ENCODE results near the gene CBFB. TPM values are rescaled to one million over a fixed set of nuclear protein-coding genes. Genes with fewer than 3 reads are reported as not detected.

CBFB gene
- total RNA-seq, 1 experiment from 2014 or later = 76.3 TPM

- Histone ChIP-seq H3K56ac (ENCODE audit: insufficient read length, low read depth, low read length) (no peak overlapping the region), H3K4ac (ENCODE audit: low read depth, low read length) (no peak overlapping the region), H3K18ac (ENCODE audit: insufficient read length, low read depth, low read length) (no peak overlapping the region), H3K79me1 (ENCODE audit: insufficient read depth, low read depth, low read length, poor library complexity, severe bottlenecking) (no peaks in the 10 kb centered on the region), H3T11ph (ENCODE audit: low read length) (no peak overlapping the region), H3K9me3 (ENCODE audit: control insufficient read depth, low read depth, low read length) (no peaks in the 10 kb centered on the region), H3K27ac (ENCODE audit: insufficient read length, low read depth, low read length) (no peak overlapping the region), H4K5ac (ENCODE audit: insufficient read length, low read depth, low read length) (no peak overlapping the region), H4K8ac (replicated peaks; ENCODE audit: insufficient read length, low read depth, low read length) (no peak overlapping the region), H3K23me2 (ENCODE audit: insufficient read length, low read depth, low read length, poor library complexity, severe bottlenecking) (no peaks in the 10 kb centered on the region), H3K4me1 (ENCODE audit: insufficient read depth, low read length) (no peaks in the 10 kb centered on the region), H4K91ac (ENCODE audit: insufficient read length, low read depth, low read length) (no peak overlapping the region), H2BK120ac (ENCODE audit: low read depth, low read length, poor library complexity, severe bottlenecking) (no peak overlapping the region), H2AFZ (ENCODE audit: low read length) (no peak overlapping the region), H3K79me2 (ENCODE audit: insufficient read depth, low read length) (no peaks in the 10 kb centered on the region), H3K9ac (ENCODE audit: extremely low read depth, insufficient read length, low read length) (no peak overlapping the region), H2BK15ac (ENCODE audit: low read depth, low read length) (no peak overlapping the region), H3K14ac (ENCODE audit: insufficient read depth, low read length) (no peak overlapping the region), H3K27me3 (ENCODE audit: insufficient read depth, low read length) (no peaks in the 10 kb centered on the region), H2AK5ac (ENCODE audit: insufficient read length, low read length) (no peak overlapping the region), H2BK12ac (ENCODE audit: insufficient read length, low read depth, low read length) (no peak overlapping the region), H4K20me1 (ENCODE audit: control insufficient read depth, insufficient read depth, insufficient read length) (no peaks in the 10 kb centered on the region), H2BK5ac (ENCODE audit: insufficient read length, low read length) (no peak overlapping the region), H3K23ac (ENCODE audit: insufficient read length, low read depth, low read length) (no peak overlapping the region), H3K4me2 (ENCODE audit: insufficient read depth, insufficient read length, low read length) (no peak overlapping the region), H2BK20ac (ENCODE audit: low read depth, low read length, poor library complexity, severe bottlenecking) (no peak overlapping the region)
- no peak for DNase-seq
- Mint-ChIP-seq H3K4me3 (no peak overlapping the region), H3K4me1 (peaks cover 2 to 6% of the 10 kb centered on the region in 2 experiments; a peak in 3 of 4 replicates), H3K27me3 (ENCODE audit: low read depth) (no peaks in the 10 kb centered on the region), H3K27ac (no peak overlapping the region), H3K36me3 (ENCODE audit: insufficient read depth in 1 of 3, low read depth in 3 of 3) (peaks cover 0 to 4% (median 3%) of the 10 kb centered on the region in 3 experiments; a peak in 3 of 7 replicates), H3K9me3 (no peaks in the 10 kb centered on the region)
- TF ChIP-seq CTCF (conservative IDR thresholded peaks at IDR 0.05) = no peak
- no CpG with 5 or more reads among the region's 4 CpGs for WGBS (ENCODE audit: extremely low coverage, insufficient read length, low lambda C conversion rate)
These were observed 64.3 kb downstream of the CBFB start for GRCh38 chr16:67093098-67093726.
